HL-60 (cell line): ENCODE data around the gene SELENOP.

Experiments
- DNase-seq, 2 experiments: peaks; one replicate each; pipeline ENCODE4 v3.0.0-alpha.2; 2010 to 2020; ENCODE audit warnings: low read depth in 1 of 2, low spot score in 1 of 2
- H3K27ac ChIP-seq: fragments of 250-450 bp; sonication (Bioruptor Pico); replicated peaks from 2 replicates; pipeline ENCODE4 v1.5.1; 2020; ENCODE audit warnings: mild to moderate bottlenecking, moderate library complexity
- H3K27me3 ChIP-seq: fragments of 250-450 bp; sonication (Bioruptor Pico); 2 replicates; pipeline ENCODE4 v1.5.1; 2021; ENCODE audit warnings: mild to moderate bottlenecking, moderate library complexity; ENCODE audit not compliant: insufficient read depth, poor library complexity, severe bottlenecking
- H3K4me3 ChIP-seq: replicated peaks from 2 replicates; pipeline ENCODE4 v1.5.1; 2011; ENCODE audit warnings: mild to moderate bottlenecking, control low read depth, low read length; ENCODE audit not compliant: insufficient read depth
- CTCF ChIP-seq: IDR thresholded peaks from one replicate; pipeline ENCODE4 v1.5.1; 2011; ENCODE audit warnings: low read length, control low read depth, inconsistent platforms; ENCODE audit not compliant: insufficient read depth
- GABPA ChIP-seq: IDR thresholded peaks from 2 replicates; pipeline ENCODE4 v1.6.1; 2012; ENCODE audit warnings: low read depth
- POLR2AphosphoS5 ChIP-seq: IDR thresholded peaks from 2 replicates; pipeline ENCODE4 v1.6.1; 2012; ENCODE audit warnings: low read depth
- REST ChIP-seq: IDR thresholded peaks from 2 replicates; pipeline ENCODE4 v1.6.1; 2012; ENCODE audit warnings: low read depth; ENCODE audit not compliant: insufficient replicate concordance
- SPI1 ChIP-seq: IDR thresholded peaks from 2 replicates; pipeline ENCODE4 v1.6.1; 2012; ENCODE audit warnings: low read depth, mild to moderate bottlenecking, borderline replicate concordance

Gene SELENOP

GRCh38 chr5:42798284-42799240 lies 13.1 kb downstream of the SELENOP start:
- no peak overlapping the region for H3K27ac ChIP-seq
- TF ChIP-seq GABPA (no peak), SPI1 (no peak), CTCF (no peak), POLR2AphosphoS5 (no peak), REST (no peak)

GRCh38 chr5:42791151-42791550 lies 20.5 kb downstream of the SELENOP start:
- Histone ChIP-seq H3K27ac (no peak overlapping the region), H3K4me3 (no peak overlapping the region), H3K27me3 (no peaks in the 10 kb centered on the region)
- DNase-seq: no peak
- TF ChIP-seq GABPA (no peak), POLR2AphosphoS5 (no peak), SPI1 (no peak), REST (no peak), CTCF (no peak)

More at GRCh38 chr5:42798284-42799240, 13.1 kb downstream of the SELENOP start:
- H3K4me3 ChIP-seq: no peak overlapping the region
- no peaks in the 10 kb centered on the region for H3K27me3 ChIP-seq
- DNase-seq: no peak

GRCh38 chr5:42787845-42788244 lies 23.8 kb downstream of the SELENOP start:
- Histone ChIP-seq H3K27me3 (no peaks in the 10 kb centered on the region), H3K4me3 (no peak overlapping the region), H3K27ac (no peak overlapping the region)
- DNase-seq: no peak
- TF ChIP-seq CTCF: no peak
- no peak for TF ChIP-seq SPI1
- TF ChIP-seq GABPA: no peak
- no peak for TF ChIP-seq REST
- TF ChIP-seq POLR2AphosphoS5: no peak
